Neural crest cell (in vitro differentiated cells): ENCODE measurements around the gene LEMD1. TPM values are rescaled to one million over a fixed set of nuclear protein-coding genes. Genes with fewer than 3 reads are reported as not detected.

ENCODE experiments used
- DNase-seq: peaks from one replicate; pipeline ENCODE4 v3.0.0; 2021; ENCODE audit warnings: low read depth, mixed read lengths, low spot score
- H3K27ac Mint-ChIP-seq: one replicate; pipeline ENCODE4 v1.8.0; 2021; ENCODE audit warnings: mild to moderate bottlenecking, mixed read lengths; ENCODE audit not compliant: unreplicated experiment
- H3K27me3 Mint-ChIP-seq: 2 replicates; pipeline ENCODE4 v1.8.0; 2021; ENCODE audit warnings: low read depth, mild to moderate bottlenecking, mixed read lengths
- H3K36me3 Mint-ChIP-seq: 2 replicates; pipeline ENCODE4 v1.8.0; 2021; ENCODE audit warnings: low read depth, mild to moderate bottlenecking, mixed read lengths
- H3K4me1 Mint-ChIP-seq: 2 replicates; pipeline ENCODE4 v1.8.0; 2021; ENCODE audit warnings: mixed read lengths
- H3K4me3 Mint-ChIP-seq: one replicate; pipeline ENCODE4 v1.8.0; 2021; ENCODE audit warnings: mild to moderate bottlenecking, mixed read lengths
- H3K9me3 Mint-ChIP-seq: 2 replicates; pipeline ENCODE4 v1.8.0; 2021; ENCODE audit warnings: mixed read lengths
- CTCF ChIP-seq: fragments of 200-600 bp; sonication (generic); conservative IDR thresholded peaks from 2 replicates; pipeline ENCODE4 v1.5.0; 2021; ENCODE audit warnings: antibody characterized with exemption, mild to moderate bottlenecking
- total RNA-seq: library from RNA; stranded (reverse); gene quantifications from 2 replicates; pipeline ENCODE4 v1.2.1, GENCODE V29; 2021

LEMD1 gene
- total RNA-seq, 1 donor from 2014 or later, result 10.7 TPM

GRCh38 chr1:205398586-205398985 lies 23.3 kb downstream of the LEMD1 start:
- Mint-ChIP-seq H3K4me3 (no peak overlapping the region), H3K36me3 (no peaks in the 10 kb centered on the region)
- TF ChIP-seq CTCF, result no peak

GRCh38 chr1:205396967-205397616 lies 24.8 kb downstream of the LEMD1 start:
- Mint-ChIP-seq H3K27ac (no peak overlapping the region), H3K4me3 (no peak overlapping the region), H3K27me3 (peaks cover 4% of the 10 kb centered on the region), H3K36me3 (no peaks in the 10 kb centered on the region), H3K4me1 (peaks cover 14% of the 10 kb centered on the region), H3K9me3 (no peaks in the 10 kb centered on the region)
- peak; percentile 25 for DNase-seq
- TF ChIP-seq CTCF, result peak; percentile 82

More at GRCh38 chr1:205398586-205398985, 23.3 kb downstream of the LEMD1 start:
- no peak for DNase-seq
- Mint-ChIP-seq H3K4me1 (peaks cover 14% of the 10 kb centered on the region), H3K27ac (no peak overlapping the region), H3K9me3 (no peaks in the 10 kb centered on the region), H3K27me3 (no peaks in the 10 kb centered on the region)

- Mint-ChIP-seq H3K27ac (no peak overlapping the region), H3K36me3 (no peaks in the 10 kb centered on the region), H3K9me3 (no peaks in the 10 kb centered on the region), H3K27me3 (peaks cover 8% of the 10 kb centered on the region), H3K4me1 (peaks cover 14% of the 10 kb centered on the region), H3K4me3 (no peak overlapping the region)
- DNase-seq, result no peak
- no peak for TF ChIP-seq CTCF
Observed at GRCh38 chr1:205395616-205396015, 26.2 kb downstream of the LEMD1 start.

GRCh38 chr1:205392650-205393049 lies 29.2 kb downstream of the LEMD1 start:
- no peak for DNase-seq
- Mint-ChIP-seq H3K4me3 (no peak overlapping the region), H3K4me1 (peaks cover 7% of the 10 kb centered on the region), H3K9me3 (no peaks in the 10 kb centered on the region), H3K27me3 (peaks cover 13% of the 10 kb centered on the region), H3K36me3 (no peaks in the 10 kb centered on the region), H3K27ac (no peak overlapping the region)
- TF ChIP-seq CTCF, result no peak

GRCh38 chr1:205391386-205391785 lies 30.5 kb downstream of the LEMD1 start:
- TF ChIP-seq CTCF, result no peak
- H3K4me1 Mint-ChIP-seq, result no peaks in the 10 kb centered on the region
- H3K9me3 Mint-ChIP-seq, result no peaks in the 10 kb centered on the region
- H3K4me3 Mint-ChIP-seq, result no peak overlapping the region
- DNase-seq, result no peak
- H3K36me3 Mint-ChIP-seq, result no peaks in the 10 kb centered on the region
- H3K27ac Mint-ChIP-seq, result no peak overlapping the region
- H3K27me3 Mint-ChIP-seq, result peaks cover 13% of the 10 kb centered on the region
